ENCODE data around the gene COA8. TPM values are rescaled to one million over a fixed set of nuclear protein-coding genes. Genes with fewer than 3 reads are reported as not detected.

The COA8 gene
- total RNA-seq, 1 donor from 2014 or later, result 54.9 TPM

DNA sequence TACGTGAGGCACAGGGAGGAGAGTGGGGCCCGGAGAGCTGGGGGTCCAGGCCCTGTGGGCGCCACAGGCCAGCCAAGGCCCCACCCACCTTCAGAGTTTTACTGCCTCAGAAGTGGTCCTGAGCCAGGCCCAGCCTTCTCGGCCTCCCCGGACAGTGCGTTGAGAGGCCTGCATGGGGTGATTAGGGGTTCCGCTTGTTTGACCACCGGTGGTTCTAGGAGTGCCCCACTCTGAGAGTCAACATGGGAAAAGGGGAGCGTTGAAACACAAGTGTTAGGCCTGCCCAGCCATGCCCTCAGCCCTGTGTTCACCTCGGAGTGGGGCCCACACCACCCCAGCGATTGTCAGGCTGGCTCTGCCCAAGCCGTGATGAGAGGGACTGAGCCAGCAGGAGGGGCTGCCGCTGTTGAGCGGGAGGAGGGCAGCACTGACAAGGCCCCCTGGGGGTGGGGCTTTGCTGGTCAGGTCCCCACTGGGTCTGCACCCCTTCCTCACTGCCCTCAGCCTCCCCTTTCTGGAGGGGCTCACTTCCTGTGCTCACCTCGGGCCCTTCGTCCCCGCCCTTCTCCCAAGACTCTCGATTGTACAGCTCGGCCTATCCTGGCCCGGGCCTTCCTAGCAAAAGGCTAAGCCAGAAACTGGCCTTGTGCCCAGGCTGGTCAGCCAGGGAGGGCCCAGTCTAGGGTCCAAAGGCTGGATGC is 44.9 kb upstream of the COA8 start:
- DNase-seq, result no peak
- H3K9me3 Mint-ChIP-seq (ENCODE audit: unreplicated experiment), result peaks cover 24% of the 10 kb centered on the region
- H3K27me3 Mint-ChIP-seq (ENCODE audit: unreplicated experiment), result peaks cover 15% of the 10 kb centered on the region
- no peaks in the 10 kb centered on the region for H3K36me3 Mint-ChIP-seq (ENCODE audit: unreplicated experiment)
- no peak overlapping the region for H3K4me3 Mint-ChIP-seq (ENCODE audit: unreplicated experiment)
- H3K4me1 Mint-ChIP-seq (ENCODE audit: low read depth, unreplicated experiment), result peaks cover 8% of the 10 kb centered on the region
- H3K27ac Mint-ChIP-seq (ENCODE audit: unreplicated experiment), result peak overlapping the region; percentile 64
- TF ChIP-seq, protein P1, sequence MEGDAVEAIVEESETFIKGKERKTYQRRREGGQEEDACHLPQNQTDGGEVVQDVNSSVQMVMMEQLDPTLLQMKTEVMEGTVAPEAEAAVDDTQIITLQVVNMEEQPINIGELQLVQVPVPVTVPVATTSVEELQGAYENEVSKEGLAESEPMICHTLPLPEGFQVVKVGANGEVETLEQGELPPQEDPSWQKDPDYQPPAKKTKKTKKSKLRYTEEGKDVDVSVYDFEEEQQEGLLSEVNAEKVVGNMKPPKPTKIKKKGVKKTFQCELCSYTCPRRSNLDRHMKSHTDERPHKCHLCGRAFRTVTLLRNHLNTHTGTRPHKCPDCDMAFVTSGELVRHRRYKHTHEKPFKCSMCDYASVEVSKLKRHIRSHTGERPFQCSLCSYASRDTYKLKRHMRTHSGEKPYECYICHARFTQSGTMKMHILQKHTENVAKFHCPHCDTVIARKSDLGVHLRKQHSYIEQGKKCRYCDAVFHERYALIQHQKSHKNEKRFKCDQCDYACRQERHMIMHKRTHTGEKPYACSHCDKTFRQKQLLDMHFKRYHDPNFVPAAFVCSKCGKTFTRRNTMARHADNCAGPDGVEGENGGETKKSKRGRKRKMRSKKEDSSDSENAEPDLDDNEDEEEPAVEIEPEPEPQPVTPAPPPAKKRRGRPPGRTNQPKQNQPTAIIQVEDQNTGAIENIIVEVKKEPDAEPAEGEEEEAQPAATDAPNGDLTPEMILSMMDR (IDR thresholded peaks at IDR 0.05; ENCODE audit: partially characterized antibody, unreplicated experiment), result no peak

DNA sequence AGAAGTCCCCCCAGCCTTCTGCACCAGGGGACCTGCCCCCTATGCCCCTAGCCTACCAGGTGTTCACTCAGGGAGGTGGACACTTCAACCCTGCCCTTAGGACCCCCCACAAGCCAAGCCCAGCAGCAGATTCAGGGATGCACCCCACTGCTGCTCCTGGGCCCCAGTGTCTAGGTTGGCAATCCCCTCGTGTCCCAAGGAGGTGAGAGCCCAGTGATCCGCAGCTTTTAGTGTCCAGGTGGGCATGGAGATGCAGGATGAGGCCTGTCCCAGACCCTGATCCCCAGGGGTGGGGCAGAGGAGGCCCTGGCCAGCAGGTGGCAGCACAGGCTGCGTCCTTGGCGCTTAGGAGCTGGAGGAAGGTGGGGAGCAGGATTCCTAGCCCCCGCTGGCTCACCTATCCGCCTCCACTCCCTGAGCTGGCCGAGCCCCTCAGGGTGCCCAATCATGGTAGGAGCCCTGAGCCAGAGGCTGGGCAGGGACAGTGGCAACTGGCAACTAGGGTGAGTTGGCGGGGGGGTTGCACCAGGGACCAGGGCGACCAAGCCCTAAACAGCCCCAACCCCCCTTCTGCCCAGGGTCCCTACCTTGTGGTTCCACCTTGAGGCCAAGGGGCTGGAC is 44.2 kb upstream of the COA8 start:
- peaks cover 17% of the 10 kb centered on the region for H3K27me3 Mint-ChIP-seq (ENCODE audit: unreplicated experiment)
- peak overlapping the region; percentile 86 for H3K27ac Mint-ChIP-seq (ENCODE audit: unreplicated experiment)
- H3K36me3 Mint-ChIP-seq (ENCODE audit: unreplicated experiment), result no peaks in the 10 kb centered on the region
- H3K9me3 Mint-ChIP-seq (ENCODE audit: unreplicated experiment), result peaks cover 26% of the 10 kb centered on the region
- TF ChIP-seq, protein P1 (IDR thresholded peaks at IDR 0.05; ENCODE audit: partially characterized antibody, unreplicated experiment), result peak; percentile 85
- H3K4me1 Mint-ChIP-seq (ENCODE audit: low read depth, unreplicated experiment), result peaks cover 9% of the 10 kb centered on the region
- DNase-seq, result peak; percentile 83
- H3K4me3 Mint-ChIP-seq (ENCODE audit: unreplicated experiment), result peak overlapping the region; percentile 77

DNA sequence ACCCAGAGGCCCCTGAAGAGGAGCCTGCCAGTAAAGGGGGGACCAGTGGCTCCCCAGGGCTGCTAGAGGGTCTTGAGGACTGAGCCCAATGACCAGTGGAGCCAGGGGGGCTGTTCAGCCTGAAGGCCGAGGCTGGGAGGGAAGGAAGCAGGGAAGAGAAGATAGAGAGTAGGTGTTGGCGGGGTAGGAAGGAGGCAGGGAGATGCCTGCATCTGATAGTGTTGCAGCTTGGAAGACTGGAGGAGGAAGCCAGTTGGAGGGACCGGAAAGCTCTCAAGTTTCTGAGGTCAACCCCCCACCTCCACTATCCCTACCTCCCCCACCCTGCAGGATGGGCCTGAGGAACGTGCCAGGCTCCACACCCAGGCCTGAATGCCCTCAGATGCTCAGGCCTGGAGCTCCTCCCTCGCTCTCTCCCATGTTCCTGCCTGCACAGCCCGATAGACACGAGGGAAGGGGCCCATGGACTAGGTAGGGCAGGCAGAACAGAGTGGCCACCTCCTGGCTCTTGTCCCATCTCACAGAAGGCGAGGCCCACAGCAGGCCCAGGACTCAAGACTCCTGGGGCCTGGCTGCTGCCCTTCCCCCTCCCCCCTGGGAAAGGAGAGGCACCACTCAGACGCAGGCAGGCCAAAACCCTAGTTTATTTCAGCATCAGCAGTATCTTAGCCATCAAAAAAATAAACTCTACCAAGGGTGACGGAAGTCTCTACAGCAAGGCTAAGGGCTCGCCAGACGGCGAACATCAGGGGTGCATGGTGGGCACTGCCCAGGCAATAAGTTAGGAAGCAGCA is 43.5 kb upstream of the COA8 start:
- peaks cover 22% of the 10 kb centered on the region for H3K27me3 Mint-ChIP-seq (ENCODE audit: unreplicated experiment)
- peaks cover 28% of the 10 kb centered on the region for H3K9me3 Mint-ChIP-seq (ENCODE audit: unreplicated experiment)
- peaks cover 12% of the 10 kb centered on the region for H3K4me1 Mint-ChIP-seq (ENCODE audit: low read depth, unreplicated experiment)
- no peaks in the 10 kb centered on the region for H3K36me3 Mint-ChIP-seq (ENCODE audit: unreplicated experiment)
- TF ChIP-seq, protein P1 (IDR thresholded peaks at IDR 0.05; ENCODE audit: partially characterized antibody, unreplicated experiment), result no peak
- H3K27ac Mint-ChIP-seq (ENCODE audit: unreplicated experiment), result peak overlapping the region; percentile 86
- peak overlapping the region; percentile 77 for H3K4me3 Mint-ChIP-seq (ENCODE audit: unreplicated experiment)
- no peak for DNase-seq

DNA sequence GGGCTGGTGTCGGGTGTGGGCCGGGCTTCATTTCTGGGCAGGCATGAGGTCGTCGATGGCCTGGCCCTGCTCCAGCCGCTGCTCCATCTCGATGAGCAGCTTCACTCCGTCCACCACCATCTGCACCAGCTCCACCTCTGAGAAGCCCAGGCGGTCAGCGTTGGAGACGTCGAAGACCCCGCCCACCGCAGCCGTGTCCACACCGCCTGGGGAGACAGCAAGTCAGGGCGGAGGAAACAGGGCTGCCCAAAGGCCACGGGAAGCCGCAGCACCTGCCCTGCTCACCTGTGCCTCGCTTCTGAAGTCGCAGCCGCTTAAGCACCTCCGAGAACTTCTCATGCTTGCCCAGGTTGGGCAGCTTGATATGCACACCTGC is 42.9 kb upstream of the COA8 start:
- Mint-ChIP-seq H3K4me3 (ENCODE audit: unreplicated experiment) (peak overlapping the region; percentile 77), H3K4me1 (ENCODE audit: low read depth, unreplicated experiment) (peaks cover 8% of the 10 kb centered on the region), H3K27ac (ENCODE audit: unreplicated experiment) (peak overlapping the region; percentile 86), H3K36me3 (ENCODE audit: unreplicated experiment) (no peaks in the 10 kb centered on the region), H3K9me3 (ENCODE audit: unreplicated experiment) (peaks cover 23% of the 10 kb centered on the region), H3K27me3 (ENCODE audit: unreplicated experiment) (peaks cover 22% of the 10 kb centered on the region)
- TF ChIP-seq, protein P1 (IDR thresholded peaks at IDR 0.05; ENCODE audit: partially characterized antibody, unreplicated experiment), result no peak
- DNase-seq, result peak; percentile 54

All from glutamatergic neuron (in vitro differentiated cells).